Measurements from ENCODE around the gene CCDC146.
"Not testable (repeated sequence)": the region's sequence is repeated elsewhere in the genome, so short reads cannot be mapped to it uniquely, and the experiment has no call there.

Gene CCDC146

DNA sequence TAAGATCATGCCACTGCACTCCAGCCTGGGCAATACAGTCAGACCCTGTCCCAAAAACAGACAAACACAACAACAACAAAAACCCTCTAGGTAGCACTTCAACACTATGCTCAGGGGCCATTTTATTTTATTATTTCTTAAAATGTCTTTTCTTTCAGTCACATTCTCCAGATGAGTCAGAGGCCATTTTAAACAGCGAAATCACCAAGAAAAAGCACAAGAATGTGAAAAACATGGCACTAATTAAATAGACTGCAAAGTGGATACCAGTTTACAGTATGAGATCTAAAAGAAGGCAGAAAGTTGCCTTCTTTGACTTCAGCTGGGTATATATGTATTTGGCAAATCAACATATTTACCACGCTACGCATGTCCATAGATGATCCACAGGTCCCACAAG, 83.3 kb downstream of the CCDC146 start:
- no peak for DNase-seq

DNA sequence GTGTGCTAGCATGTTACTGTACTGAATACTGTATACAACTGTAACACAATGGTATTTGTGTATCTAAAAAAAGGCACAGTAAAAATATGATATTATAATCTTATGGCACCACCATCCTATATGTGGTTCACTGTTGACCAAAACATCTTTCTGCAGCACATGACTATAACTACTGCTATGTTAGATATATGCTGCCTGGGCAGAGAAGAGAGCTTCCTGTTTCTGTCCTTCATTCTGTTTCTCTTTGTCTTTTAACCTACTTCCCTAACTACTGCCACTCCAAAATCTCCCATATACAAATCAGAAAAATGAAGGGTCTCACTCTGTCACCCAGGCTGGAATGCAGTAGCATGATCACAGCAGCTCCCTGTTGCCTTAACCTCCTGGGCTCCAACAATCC, 86.0 kb downstream of the CCDC146 start:
- DNase-seq = no peak

DNA sequence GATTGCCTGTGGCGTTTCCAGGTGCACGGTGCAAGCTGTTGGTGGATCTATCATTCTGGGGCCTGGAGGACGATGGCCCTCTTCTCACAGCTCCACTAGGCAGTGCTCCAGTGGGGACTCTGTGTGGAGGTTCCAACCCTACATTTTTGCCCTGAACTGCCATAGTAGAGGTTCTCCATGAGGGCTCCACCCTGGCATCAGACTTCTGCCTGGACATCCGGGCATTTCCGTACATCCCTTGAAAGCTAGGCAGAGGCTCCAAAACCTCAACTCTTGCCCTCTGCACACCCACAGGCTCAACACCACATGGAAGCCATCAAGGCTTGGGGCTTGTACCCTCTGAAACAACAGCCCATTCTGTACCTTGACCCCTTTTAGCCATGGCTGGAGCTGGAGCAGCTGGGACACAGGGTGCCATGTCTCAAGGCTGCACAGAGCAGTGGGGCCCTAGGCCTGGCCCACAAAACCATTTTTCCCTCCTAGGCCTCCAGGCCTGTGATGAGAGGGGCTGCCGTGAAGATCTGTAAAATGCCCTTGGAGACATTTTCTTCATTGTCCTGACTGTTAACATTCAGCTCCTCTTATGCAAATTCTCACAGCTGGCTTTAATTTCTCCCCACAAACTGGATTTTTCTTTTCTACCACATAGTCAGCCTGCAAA, 87.2 kb downstream of the CCDC146 start:
- DNase-seq = no peak

DNA sequence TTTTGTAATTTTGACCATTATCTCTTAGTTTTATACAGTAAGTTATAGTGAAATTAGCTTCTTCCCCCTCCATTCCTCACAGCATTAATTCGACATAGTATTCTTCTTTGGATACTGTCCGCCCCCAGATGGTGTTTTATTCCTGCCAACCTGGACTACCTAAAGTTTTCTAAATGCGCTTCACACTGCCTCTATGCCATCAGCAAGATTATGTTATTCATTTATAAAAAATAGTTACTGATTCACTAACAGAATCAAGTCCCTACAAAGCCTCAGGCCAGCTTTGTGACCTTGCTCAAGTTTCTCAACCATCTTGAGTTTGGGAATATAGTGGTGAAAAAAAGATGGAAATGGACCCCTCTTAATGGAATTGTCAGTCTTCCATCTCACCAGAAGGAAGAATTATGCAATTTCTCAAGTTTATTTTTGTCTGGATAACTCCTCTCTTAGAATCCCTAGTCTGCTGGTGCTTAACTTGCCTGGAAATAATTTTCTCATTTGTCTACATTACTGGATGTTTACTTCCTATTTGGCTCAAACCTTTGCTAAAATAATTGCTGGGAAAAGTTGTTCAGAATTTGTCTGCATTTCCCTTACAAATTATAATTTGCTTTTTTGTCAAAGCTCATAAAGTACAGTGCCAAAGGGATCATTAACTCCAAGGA, 93.9 kb downstream of the CCDC146 start:
- no peak for DNase-seq

DNA sequence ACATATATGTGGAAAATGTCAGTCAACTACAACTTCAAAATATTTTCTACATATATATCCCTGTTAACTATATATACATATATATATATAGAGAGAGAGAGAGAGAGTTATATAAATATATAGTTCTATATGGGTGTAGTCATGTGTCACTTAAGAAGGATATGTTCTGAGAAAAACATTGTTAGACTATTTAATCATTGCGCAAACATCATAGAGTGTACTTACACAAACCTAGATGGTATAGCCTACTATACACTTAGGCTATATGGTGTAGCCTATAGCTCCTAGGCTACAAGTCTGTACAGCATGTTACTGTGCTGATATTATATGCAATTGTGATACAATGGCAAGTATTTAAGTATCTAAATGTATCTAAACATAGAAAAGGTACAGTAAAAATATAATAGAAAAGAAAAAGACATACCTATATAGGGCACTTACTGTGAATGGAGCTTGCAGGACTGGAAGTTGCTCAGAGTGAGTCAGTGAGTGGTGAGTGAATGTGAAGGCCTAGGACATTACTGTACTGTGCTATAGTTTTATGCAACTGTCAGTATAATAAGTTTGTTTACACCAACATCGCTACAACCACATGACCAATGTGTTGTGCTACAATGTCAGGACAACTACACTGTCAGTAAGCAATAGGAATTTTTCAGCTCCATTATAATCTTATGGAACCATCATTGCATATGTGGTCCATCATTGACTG, 95.2 kb downstream of the CCDC146 start:
- peak; percentile 51 for DNase-seq

DNA sequence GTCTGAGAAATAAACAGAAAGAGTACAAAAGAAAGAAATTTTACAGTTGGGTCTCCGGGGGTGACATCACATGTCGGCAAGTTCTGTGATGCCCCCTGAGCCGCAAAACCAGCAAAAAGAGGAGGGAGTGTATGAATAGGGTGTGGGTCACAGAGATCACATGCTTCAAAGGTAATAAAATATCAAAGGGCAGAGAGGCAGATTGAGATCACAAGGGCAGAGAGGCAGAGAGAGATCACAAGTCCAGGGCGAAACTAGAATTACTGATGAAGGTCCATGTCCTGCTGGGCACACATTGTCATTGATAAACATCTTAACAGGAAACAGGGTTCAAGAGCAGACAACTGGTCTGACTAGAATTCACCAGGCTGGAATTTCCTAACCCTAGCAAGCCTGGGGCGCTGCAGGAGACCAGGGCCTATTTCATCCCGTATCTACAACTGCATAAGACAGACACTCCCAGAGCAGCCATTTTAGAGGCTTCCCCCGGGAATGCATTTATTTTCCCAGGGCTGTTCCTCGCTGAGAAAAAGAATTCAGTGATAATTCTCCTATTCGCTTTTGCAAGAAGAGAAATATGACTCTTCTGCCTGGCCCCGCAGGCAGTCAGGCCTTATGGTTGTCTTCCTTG, 97.4 kb downstream of the CCDC146 start:
- DNase-seq = not testable (repeated sequence)

DNA sequence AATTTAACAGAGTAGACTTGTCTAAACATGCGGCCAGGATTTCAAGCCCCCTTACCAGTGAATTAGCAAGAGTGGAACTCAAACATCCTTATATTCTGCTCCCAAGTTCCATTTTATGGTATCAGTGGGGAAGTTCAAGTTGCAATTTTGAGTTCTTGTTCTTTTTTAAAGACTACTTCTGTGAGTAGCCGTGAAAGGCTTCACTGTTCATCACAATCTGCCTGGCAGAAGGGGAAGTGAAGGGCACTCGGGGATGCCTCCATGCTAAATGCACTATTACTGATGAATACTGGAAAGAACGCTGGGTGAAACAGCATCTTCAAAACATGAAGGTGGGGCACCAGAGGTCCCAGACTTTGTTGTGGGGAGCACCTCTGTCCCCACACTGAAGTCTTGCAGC, 99.7 kb downstream of the CCDC146 start:
- DNase-seq = no peak

DNA sequence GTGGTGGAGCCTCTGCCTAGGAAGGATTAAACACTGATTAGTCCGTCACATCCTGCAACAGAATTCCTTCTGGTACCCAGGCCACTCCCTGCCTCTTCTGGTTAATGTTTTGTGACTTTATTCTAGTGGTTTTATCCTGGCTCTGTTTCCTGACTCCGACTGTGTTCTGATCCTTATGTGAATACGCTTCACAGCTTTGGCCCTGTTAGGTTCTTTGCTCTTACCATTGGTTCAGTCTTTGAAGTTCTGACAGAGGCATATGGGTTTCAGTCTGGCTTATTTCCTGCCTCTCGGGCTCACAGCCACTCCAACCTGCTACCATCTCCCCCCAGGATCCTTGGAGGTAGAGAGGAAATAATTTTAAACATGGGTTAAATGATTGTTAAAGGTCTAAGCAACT, 100.4 kb downstream of the CCDC146 start:
- no peak for DNase-seq

DNA sequence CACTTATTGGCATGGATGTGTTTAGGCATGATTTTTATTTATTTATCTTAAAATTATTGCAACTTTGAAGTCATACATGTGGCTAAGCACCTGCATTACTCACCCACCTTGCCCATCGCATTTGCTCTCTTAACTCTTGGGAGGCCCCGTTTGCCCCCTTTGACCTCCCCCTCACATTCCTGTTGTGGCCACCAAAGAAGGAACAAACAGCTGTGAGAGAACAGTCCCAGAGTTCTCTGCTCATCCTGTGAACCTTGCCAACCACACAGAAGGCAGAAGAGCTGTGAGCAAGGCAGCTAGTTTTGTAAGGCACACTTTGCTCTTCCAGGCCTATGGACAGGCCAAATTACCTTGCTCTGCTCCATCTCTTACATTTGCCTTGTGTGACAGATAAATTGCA, 100.8 kb downstream of the CCDC146 start:
- no peak for DNase-seq

DNA sequence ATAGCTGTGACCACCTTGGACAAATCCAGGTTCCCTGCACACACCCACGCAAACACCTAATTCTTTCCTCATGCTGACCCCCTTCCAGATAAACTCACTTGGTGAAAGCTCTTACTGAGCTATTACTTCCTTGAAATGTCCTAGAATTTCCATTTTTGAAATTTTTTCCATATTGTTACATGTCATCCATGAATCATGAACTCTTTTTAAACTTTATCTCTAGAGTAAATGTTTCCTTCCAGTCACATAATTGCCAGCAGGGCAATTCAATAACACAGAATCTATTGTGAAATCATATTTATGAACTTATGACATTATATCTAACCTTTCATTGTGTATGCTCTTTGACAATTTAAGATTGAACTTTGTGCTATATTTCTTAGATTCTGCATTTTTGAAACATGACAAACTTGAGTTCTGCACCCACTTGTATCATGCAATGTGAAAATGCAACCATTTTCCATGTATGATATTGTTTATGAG, 104.0 kb downstream of the CCDC146 start:
- peak; percentile 22 for DNase-seq

DNA sequence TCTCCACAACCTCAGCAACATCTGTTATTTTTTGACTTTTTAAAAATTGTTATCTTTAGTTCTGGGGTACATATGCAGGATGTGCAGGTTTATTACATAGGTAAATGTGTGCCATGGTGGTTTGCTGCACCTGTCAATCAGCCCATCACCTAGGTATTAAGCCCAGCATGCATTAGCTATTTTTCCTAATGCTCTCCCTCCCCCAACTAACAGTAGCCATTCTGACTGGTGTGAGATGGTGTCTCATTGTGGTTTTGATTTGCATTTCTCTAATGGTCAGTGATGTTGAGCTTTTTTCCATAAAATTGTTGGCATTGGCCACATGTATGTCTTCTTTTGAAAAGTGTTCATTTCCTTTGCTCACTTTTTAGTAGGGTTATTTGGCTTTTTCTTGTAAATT, 106.4 kb downstream of the CCDC146 start:
- not testable (repeated sequence) for DNase-seq

DNA sequence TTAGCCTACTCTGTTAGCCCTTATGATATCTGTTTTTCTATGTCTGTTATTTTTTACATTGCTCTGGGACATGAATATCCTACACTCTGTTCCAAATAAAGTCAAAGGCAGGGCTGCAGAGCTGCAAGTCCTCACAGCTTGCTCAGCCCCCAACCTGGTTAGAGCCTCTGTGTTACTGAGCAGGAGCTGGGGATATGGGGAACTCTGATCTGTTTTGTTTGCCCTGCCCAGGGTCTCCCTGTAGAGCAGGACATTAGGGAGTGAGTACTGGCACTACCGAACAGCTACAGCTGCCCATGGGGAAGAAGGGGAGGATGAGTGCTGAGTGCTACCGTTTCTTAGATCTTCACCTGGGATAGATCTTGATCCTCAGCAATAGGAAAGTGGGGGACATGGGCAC, 110.1 kb downstream of the CCDC146 start:
- no peak for DNase-seq

DNA sequence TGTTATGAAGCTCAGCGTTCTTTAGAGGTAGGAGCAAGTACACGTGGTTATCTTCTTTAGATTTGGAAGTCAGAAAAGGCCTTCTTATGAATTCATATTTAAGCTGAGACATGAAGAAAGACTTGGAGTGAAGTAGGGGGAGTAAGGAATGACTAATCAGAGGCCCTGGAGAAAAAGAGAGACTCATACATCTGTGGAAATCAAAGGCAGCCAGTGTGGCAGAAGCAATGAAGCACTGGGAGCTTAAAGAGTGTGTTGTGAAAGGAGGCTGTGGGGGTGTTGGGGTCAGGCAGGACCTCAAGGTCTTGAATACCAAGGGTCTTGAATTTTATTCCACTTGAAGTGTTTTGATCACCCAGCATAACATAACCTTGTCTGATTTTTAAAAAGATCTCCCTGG, 112.9 kb downstream of the CCDC146 start:
- DNase-seq = peak; percentile 39

DNA sequence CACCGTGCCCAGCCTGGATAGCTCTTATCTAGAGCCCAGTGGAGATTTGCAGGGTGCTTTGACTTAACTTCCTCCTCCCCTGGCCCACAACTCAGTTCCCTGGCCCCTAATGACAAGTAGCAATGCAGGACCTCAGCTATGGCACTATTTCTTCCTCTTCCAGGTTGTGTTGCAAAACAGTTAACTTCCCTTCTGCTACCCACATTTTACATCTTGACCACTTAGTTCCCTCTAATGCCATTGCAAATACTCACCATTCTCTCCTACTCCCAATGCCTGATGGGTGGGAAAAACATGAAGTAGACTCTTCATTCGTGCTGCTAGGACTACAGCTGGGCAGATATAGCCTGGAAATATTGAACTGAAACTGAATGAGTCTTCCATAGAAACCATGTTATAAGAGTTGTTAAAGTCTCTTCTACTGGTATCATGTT, 116.3 kb downstream of the CCDC146 start:
- no peak for DNase-seq

DNA sequence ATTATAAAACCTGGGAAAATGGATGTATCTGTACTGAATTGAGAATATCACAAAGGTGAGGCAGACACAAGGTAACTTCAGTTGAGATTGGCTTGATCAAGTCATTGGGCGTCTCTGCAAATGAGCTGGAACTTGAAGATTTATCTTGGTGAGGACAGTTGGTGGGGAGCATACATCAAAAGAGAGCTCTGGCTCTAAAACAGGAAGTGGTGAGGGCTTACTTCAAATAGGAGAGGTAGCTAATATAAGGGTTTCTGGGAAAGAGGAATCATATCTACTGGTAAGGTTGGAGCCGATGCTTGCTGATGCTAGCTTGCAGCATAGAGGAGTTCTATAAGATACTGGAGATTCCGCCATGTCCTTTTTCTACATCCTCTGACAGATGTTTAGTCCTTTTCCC, 117.1 kb downstream of the CCDC146 start:
- no peak for DNase-seq

DNA sequence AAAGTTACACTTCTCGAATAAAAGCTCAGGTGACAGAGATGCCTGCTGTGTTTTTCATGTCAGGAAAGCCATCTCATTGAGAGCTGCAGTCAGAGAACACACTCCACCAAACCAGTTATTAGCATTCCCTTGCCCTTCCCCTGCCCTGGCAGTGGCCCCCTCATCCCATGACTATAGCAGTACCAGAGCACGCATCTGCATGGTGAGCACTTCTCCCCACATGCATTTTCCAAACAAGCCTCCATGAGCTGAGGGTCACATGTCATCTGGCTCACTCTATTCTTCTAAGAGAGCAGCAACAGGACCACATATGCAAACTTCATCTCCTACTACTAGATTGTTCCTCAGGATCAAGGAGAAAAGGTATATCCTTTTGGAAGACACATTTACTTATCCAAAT, 119.7 kb downstream of the CCDC146 start:
- no peak for DNase-seq

DNA sequence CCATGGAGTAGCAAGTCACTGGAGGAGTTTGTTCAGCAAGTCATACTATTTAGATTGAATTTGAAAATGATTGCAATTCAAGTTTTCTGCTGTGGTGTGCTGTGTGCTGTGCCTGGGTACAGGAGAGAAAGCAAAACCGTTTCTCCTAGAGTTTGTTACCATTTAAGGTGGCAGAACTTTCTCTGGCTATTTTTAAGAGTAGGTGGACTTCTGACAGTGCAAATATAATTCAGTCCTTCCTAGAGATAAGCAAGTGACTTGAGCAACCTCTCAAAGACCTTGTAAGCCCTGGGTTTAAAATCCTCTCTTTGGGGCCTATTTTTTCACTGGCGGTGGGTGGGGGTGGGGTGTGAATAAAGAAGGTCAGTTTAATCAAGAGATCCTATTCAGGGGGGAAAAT, 120.1 kb downstream of the CCDC146 start:
- DNase-seq = no peak

DNA sequence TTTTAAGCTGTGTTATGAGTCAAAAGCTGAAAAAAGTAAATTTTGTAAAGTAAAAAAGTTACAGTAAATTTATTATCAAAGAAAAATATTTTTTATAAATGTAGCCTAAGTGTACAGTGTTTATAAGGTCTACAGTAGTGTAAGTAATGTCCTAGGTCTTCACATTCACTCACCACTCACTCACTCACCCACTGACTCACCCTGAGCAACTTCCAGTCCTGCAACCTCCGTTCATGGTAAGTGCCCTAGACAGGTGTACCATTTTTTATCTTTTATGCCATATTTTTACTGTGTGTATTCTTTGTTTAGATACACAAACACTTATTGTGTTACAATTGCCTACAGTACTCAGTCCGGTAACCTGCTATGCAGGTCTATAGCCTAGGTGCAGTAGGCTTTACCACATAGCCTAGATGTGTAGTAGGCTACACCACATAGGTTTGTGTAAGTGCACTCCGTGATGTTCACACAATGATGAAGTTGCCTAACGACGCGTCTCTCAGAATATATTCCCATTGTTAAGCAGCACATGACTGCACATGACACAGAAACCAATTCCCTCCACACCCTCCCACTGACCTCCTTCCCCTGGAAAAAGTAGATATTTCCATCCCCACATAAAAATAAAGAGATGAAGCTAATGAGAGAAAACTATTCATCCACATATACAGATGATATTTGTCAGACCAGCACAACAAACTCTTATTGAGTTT, 122.0 kb downstream of the CCDC146 start:
- DNase-seq = peak; percentile 30

DNA sequence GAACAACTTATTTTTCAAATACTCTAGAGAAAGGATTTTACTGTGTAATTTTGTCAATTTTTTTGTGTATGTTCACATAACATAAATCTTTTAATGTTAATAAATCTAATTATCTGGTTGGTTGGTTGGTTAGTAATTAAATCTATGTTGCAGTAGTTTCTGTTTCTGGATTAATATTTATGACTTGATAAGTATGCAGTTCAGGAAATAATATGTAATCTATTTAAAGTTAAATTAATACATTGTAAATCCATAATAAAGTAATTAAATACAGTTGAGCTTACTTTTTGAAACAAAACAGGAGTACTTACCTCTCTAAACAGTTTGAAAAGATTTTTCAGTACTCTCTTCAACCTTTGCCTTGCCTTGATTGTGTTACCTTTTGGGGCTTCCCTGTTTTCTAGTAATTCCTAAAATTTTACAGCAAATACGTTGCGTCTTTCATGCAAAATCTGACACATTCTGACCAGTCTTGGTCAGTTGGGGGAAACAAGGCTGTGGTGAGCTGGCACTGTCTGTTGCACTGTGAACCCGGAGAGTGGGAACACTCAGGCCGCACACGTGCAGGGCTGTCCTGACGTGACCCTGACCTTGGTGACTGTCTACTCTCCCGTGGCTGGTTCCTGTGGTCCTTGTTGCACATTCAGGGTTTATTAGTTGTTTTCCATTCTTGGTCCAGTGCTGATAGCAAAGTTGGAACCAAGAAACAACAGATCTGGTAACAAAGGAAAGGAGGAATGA, 122.8 kb downstream of the CCDC146 start:
- DNase-seq = no peak

DNA sequence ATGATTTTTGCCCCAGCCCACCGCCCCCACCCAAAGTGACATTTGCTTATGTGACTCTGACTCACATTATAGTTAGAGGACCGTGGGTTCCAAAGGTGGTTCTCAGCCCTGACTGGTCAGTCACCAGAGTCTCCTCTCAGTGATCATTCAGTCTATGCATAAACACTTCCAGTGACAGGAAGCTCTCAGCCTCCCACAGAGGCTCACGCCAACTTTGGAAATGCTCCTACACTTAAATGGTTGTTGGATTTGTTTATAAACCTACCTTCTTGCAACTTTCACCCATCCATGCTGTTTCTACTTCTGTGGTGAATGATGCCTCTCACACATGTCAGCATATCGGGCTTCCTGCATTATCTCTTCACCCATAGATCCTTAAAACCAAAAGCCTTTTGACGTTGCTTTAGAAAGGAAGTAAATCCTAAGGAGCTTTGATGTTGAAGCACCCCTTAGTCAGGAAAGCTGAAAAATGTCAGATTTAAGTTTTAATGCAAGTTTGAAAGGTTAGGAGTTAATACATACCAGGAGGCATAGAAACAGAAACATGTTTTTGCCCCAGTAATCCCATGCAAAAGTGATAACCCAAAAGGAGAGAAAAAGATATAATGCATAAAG, 123.7 kb downstream of the CCDC146 start:
- no peak for DNase-seq

DNA sequence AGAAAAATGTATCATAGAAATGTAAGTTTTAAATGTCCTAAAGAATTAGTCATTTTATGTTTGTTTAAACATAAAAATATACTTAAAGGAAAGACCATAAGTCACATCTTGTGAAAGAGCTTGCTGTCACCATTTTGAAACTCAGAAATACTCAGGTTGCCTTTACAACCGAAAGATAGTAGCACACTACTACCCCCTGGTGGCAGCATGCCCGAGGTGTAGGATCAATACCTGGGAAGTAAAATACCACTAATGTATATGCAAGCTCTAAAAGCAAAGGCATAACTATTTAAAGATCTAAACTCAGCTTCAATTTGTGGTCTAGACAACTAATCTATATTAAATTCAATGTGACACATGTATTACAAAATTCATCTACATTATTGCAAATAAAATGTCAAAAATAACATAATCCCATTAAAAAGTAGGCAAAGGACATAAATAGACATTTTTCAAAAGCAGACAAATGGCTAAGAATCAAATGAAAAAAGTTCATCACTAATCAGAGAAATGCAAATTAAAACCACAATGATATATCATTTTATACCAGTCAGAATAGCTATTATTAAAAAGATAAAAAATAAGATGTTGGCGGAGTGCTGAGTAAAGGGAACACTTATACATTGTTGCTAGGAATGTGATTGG, 124.9 kb downstream of the CCDC146 start:
- DNase-seq = peak; percentile 72

Data from HCEC 1CT (cell line).